HT-29 (cell line): ENCODE measurements around the gene BACH2. TPM values are rescaled to one million over a fixed set of nuclear protein-coding genes. Genes with fewer than 3 reads are reported as not detected.
"Not testable (repeated sequence)": the region's sequence is repeated elsewhere in the genome, so short reads cannot be mapped to it uniquely, and the experiment has no call there.

Source experiments
- DNase-seq: peaks from one replicate; pipeline ENCODE4 v3.0.0-alpha.2; 2015; ENCODE audit warnings: low spot score
- total RNA-seq: library from RNA; depleted of rRNA; stranded (reverse); fragments of >200 nt; shearing (Covaris generic); gene quantifications from 2 replicates; pipeline ENCODE4 v1.2.3, GENCODE V29; 2014

BACH2 gene
- total RNA-seq, 1 experiment from 2014 or later: not detected

- no peak for DNase-seq
Observed at GRCh38 chr6:90158936-90159335, 137.7 kb downstream of the BACH2 start.

GRCh38 chr6:90157441-90157840 lies 139.2 kb downstream of the BACH2 start:
- DNase-seq: no peak

GRCh38 chr6:90156861-90157260 lies 139.8 kb downstream of the BACH2 start:
- no peak for DNase-seq

- no peak for DNase-seq
Observed at GRCh38 chr6:90154755-90155470, 141.7 kb downstream of the BACH2 start.

- DNase-seq: no peak
Observed at GRCh38 chr6:90151576-90152422, 144.8 kb downstream of the BACH2 start.

GRCh38 chr6:90149280-90149679 lies 147.4 kb downstream of the BACH2 start:
- no peak for DNase-seq

- DNase-seq: no peak
Observed at GRCh38 chr6:90148867-90149266, 147.8 kb downstream of the BACH2 start.

- DNase-seq: no peak
Observed at GRCh38 chr6:90146921-90147649, 149.6 kb downstream of the BACH2 start.

- DNase-seq: no peak
Observed at GRCh38 chr6:90146024-90146423, 150.6 kb downstream of the BACH2 start.

- no peak for DNase-seq
Observed at GRCh38 chr6:90144928-90145555, 151.6 kb downstream of the BACH2 start.

- DNase-seq: no peak
Observed at GRCh38 chr6:90144396-90144795, 152.2 kb downstream of the BACH2 start.

GRCh38 chr6:90140683-90141082 lies 156.0 kb downstream of the BACH2 start:
- no peak for DNase-seq

GRCh38 chr6:90139272-90139817 lies 157.3 kb downstream of the BACH2 start:
- no peak for DNase-seq

GRCh38 chr6:90136837-90137568 lies 159.6 kb downstream of the BACH2 start:
- DNase-seq: no peak

GRCh38 chr6:90136176-90136575 lies 160.5 kb downstream of the BACH2 start:
- no peak for DNase-seq

GRCh38 chr6:90135667-90136066 lies 161.0 kb downstream of the BACH2 start:
- DNase-seq: no peak

GRCh38 chr6:90133664-90134063 lies 163.0 kb downstream of the BACH2 start:
- DNase-seq: not testable (repeated sequence)

- no peak for DNase-seq
Observed at GRCh38 chr6:90131614-90132423, 164.8 kb downstream of the BACH2 start.

- no peak for DNase-seq
Observed at GRCh38 chr6:90131125-90131524, 165.5 kb downstream of the BACH2 start.

GRCh38 chr6:90128687-90129086 lies 168.0 kb downstream of the BACH2 start:
- DNase-seq: not testable (repeated sequence)
